Measurements from ENCODE around the gene P2RY14. TPM values are rescaled to one million over a fixed set of nuclear protein-coding genes. Genes with fewer than 3 reads are reported as not detected.

The P2RY14 gene
- total and polyA plus RNA-seq, 4 donors = 2.1 to 11.0 (median 2.5) TPM

DNA sequence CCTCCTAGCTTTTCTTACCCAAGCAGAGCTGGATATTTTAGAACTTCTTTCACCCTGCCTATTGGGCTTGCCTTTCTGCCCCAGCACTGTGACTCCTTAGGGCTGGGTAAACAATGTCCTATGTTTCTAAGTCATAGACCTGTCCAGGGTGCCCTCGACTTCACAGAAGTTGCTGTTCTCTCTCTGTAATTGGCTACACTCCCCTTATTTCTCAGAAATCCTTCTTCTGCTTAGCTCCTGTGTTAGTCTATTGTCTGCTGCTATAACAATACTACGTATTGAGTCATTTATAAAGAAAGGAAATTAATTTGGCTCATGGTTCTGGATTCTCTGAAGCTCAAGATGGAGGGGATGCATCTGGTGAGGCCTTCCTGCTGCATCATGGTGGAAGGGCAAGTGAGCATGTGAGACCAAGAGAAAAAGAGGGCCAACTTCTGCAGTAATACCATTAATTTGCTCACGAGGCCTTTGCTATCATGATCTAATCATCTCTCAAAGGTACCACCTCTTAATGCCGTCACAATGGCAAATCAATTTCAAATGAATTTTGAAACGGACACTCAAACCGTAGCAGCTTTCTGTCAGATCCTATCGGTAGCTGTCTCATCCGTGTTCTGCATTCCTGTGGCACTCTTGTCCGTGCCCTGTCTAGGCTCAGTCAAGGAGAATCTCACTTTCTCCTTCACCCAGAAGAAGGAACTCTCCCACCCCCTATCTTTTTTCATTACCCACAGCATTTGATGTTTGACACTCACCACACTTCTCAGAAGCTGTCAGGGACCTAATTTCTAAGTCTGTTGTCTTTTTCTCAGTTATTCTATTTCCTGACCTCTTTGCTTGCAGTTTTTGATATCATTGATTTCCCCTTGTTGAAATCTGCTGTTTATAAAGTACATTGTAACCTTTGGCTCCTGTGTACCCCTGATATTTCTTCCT, 53.0 kb downstream of the P2RY14 start:
- DNase-seq (no peak), ATAC-seq (ENCODE audit: insufficient read depth, low FRiP score) (no peak)
- H3K4me1 ChIP-seq (ENCODE audit: control insufficient read depth in 5 of 5, insufficient read depth in 5 of 5, low read length in 5 of 5) = peaks cover 0 to 27% (median 0%) of the 10 kb centered on the region in 5 donors
- no peak overlapping the region for H3K9ac ChIP-seq (ENCODE audit: insufficient read depth in 1 of 2, low read length in 2 of 2)
- H3K36me3 ChIP-seq (ENCODE audit: control insufficient read depth in 4 of 4, insufficient read depth in 4 of 4, low read length in 4 of 4) = no peaks in the 10 kb centered on the region
- H3K27ac ChIP-seq (ENCODE audit: low read depth in 1 of 2, low read length in 1 of 2) = no peak overlapping the region
- 80 to 89% methylated on average over 9 of the region's 9 CpGs for WGBS, 2 donors
- H3K27me3 ChIP-seq (ENCODE audit: control insufficient read depth in 3 of 3, insufficient read depth in 3 of 3, low read length in 2 of 3) = no peaks in the 10 kb centered on the region
- peaks cover 0 to 3% (median 0%) of the 10 kb centered on the region in 4 donors for H3K9me3 ChIP-seq (ENCODE audit: control insufficient read depth in 4 of 4, insufficient read depth in 3 of 4, low read length in 3 of 4)
- no peak overlapping the region for H3K4me3 ChIP-seq
- TF ChIP-seq, protein P1, sequence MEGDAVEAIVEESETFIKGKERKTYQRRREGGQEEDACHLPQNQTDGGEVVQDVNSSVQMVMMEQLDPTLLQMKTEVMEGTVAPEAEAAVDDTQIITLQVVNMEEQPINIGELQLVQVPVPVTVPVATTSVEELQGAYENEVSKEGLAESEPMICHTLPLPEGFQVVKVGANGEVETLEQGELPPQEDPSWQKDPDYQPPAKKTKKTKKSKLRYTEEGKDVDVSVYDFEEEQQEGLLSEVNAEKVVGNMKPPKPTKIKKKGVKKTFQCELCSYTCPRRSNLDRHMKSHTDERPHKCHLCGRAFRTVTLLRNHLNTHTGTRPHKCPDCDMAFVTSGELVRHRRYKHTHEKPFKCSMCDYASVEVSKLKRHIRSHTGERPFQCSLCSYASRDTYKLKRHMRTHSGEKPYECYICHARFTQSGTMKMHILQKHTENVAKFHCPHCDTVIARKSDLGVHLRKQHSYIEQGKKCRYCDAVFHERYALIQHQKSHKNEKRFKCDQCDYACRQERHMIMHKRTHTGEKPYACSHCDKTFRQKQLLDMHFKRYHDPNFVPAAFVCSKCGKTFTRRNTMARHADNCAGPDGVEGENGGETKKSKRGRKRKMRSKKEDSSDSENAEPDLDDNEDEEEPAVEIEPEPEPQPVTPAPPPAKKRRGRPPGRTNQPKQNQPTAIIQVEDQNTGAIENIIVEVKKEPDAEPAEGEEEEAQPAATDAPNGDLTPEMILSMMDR (IDR thresholded peaks at IDR 0.05; ENCODE audit: control extremely low read depth, extremely low read depth) = no peak

DNA sequence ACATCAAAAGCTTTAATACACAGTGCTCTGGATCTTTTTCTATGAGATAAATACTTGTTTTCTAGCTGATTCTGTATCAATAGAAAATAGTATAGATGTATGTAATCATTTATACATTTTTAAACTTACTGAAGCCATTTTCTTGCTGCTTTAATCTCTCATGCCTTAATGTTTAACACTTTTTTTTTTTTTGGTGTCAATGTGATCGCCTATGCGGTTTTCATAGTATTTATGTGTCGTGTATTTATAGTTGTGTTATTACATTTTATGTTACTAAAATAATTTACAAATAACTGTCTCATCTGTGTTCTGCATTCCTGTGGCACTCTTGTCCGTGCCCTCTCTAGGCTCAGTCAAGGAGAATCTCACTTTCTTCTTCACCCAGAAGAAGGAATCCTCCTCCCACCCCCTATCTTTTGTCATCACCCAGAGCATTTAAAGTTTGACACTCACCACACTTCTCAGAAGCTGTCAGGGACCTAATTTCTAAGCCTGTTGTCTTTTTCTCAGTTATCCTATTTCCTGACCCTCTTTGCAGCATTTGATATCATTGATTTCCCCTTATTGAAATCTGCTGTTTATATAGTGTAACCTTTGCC, 54.0 kb downstream of the P2RY14 start:
- Histone ChIP-seq H3K27ac (ENCODE audit: low read depth in 1 of 2, low read length in 1 of 2) (no peak overlapping the region), H3K9ac (ENCODE audit: insufficient read depth in 1 of 2, low read length in 2 of 2) (no peak overlapping the region), H3K27me3 (ENCODE audit: control insufficient read depth in 3 of 3, insufficient read depth in 3 of 3, low read length in 2 of 3) (no peaks in the 10 kb centered on the region), H3K36me3 (ENCODE audit: control insufficient read depth in 4 of 4, insufficient read depth in 4 of 4, low read length in 4 of 4) (no peaks in the 10 kb centered on the region), H3K9me3 (ENCODE audit: control insufficient read depth in 4 of 4, insufficient read depth in 3 of 4, low read length in 3 of 4) (peaks cover 0 to 3% (median 0%) of the 10 kb centered on the region in 4 donors), H3K4me3 (no peak overlapping the region), H3K4me1 (ENCODE audit: control insufficient read depth in 5 of 5, insufficient read depth in 5 of 5, low read length in 5 of 5) (peaks cover 0 to 27% (median 4%) of the 10 kb centered on the region in 5 donors)
- DNase-seq (no peak), ATAC-seq (ENCODE audit: insufficient read depth, low FRiP score) (no peak)
- TF ChIP-seq, protein P1 (IDR thresholded peaks at IDR 0.05; ENCODE audit: control extremely low read depth, extremely low read depth) = no peak
- 90 to 97% methylated on average over 4 of the region's 4 CpGs for WGBS, 2 donors

DNA sequence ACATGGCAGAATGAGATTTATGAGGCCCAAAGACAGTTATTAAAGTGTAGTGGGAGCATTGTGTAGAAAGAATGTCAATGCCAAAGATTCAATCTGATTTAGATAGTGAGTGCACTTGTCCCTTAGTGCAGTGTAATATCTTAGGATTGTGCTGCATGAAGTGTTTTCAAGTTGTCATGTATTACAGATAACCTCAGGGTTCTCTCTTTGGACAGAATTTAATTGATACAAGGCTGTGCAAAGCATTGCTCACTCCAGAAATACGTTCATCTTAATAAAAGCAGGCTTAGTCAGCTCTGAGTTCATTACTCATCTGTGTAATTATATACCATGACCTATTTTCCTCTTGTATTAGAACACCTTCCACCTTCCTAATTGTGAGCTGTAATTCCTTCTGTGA, 59.3 kb downstream of the P2RY14 start:
- Histone ChIP-seq H3K9ac (ENCODE audit: insufficient read depth in 1 of 2, low read length in 2 of 2) (no peak overlapping the region), H3K36me3 (ENCODE audit: control insufficient read depth in 4 of 4, insufficient read depth in 4 of 4, low read length in 4 of 4) (no peaks in the 10 kb centered on the region), H3K27ac (ENCODE audit: low read depth in 1 of 2, low read length in 1 of 2) (peak overlapping the region in 1 of 2 donors; percentile 15), H3K4me1 (ENCODE audit: control insufficient read depth in 5 of 5, insufficient read depth in 5 of 5, low read length in 5 of 5) (peaks cover 0 to 10% (median 0%) of the 10 kb centered on the region in 5 donors), H3K9me3 (ENCODE audit: control insufficient read depth in 4 of 4, insufficient read depth in 3 of 4, low read length in 3 of 4) (peaks cover 0 to 3% (median 0%) of the 10 kb centered on the region in 4 donors), H3K4me3 (no peak overlapping the region), H3K27me3 (ENCODE audit: control insufficient read depth in 3 of 3, insufficient read depth in 3 of 3, low read length in 2 of 3) (no peaks in the 10 kb centered on the region)
- ATAC-seq (ENCODE audit: insufficient read depth, low FRiP score) (no peak), DNase-seq (no peak)
- TF ChIP-seq, protein P1 (IDR thresholded peaks at IDR 0.05; ENCODE audit: control extremely low read depth, extremely low read depth) = no peak
- 29 to 75% methylated on average over 1 of the region's 1 CpG for WGBS, 2 donors
